Activated T-cell treated with anti-CD3 and anti-CD28 coated beads, Interleukin-2, amount 50 U/mL, for 4 hours (primary cell): ENCODE results near the gene NME7. TPM values are rescaled to one million over a fixed set of nuclear protein-coding genes. Genes with fewer than 3 reads are reported as not detected.
"Not testable (repeated sequence)": the region's sequence is repeated elsewhere in the genome, so short reads cannot be mapped to it uniquely, and the experiment has no call there.

ENCODE experiments used
- ATAC-seq, 2 donors: fragments of 200-7000 bp; cut with Tn5 transposase; one replicate each; pipeline ENCODE4 v1.10.0; 2021
- DNase-seq: peaks from one replicate; pipeline ENCODE4 v3.0.0-alpha.2; 2020
- H3K27me3 Mint-ChIP-seq: one replicate; pipeline ENCODE4 v1.8.0; 2021; ENCODE audit warnings: low read depth, mixed read lengths
- H3K36me3 Mint-ChIP-seq: one replicate; pipeline ENCODE4 v1.8.0; 2022; ENCODE audit warnings: mixed read lengths; ENCODE audit not compliant: insufficient read depth
- H3K4me1 Mint-ChIP-seq: one replicate; pipeline ENCODE4 v1.8.0; 2021; ENCODE audit warnings: low read depth, mixed read lengths
- H3K4me3 Mint-ChIP-seq: one replicate; pipeline ENCODE4 v1.8.0; 2021; ENCODE audit warnings: mild to moderate bottlenecking, moderate library complexity, mixed read lengths
- H3K9me3 Mint-ChIP-seq: one replicate; pipeline ENCODE4 v1.8.0; 2021; ENCODE audit warnings: mixed read lengths
- total RNA-seq, 3 donors: library from RNA; stranded (reverse); gene quantifications; one replicate each; pipeline ENCODE4 v1.2.1, GENCODE V29; 2021

NME7 gene
- total RNA-seq, 3 donors from 2014 or later: 9.0 to 18.5 (median 11.7) TPM

- H3K4me3 Mint-ChIP-seq: no peak overlapping the region
Measured at GRCh38 chr1:169305948-169306347, 61.6 kb downstream of the NME7 start.

GRCh38 chr1:169305356-169305755 lies 62.2 kb downstream of the NME7 start:
- peaks cover 43% of the 10 kb centered on the region for H3K36me3 Mint-ChIP-seq
- DNase-seq (no peak), ATAC-seq (no peak)
- peaks cover 3% of the 10 kb centered on the region for H3K9me3 Mint-ChIP-seq
- H3K4me3 Mint-ChIP-seq: no peak overlapping the region
- no peaks in the 10 kb centered on the region for H3K27me3 Mint-ChIP-seq
- H3K4me1 Mint-ChIP-seq: peaks cover 8% of the 10 kb centered on the region

More at GRCh38 chr1:169305948-169306347, 61.6 kb downstream of the NME7 start:
- H3K36me3 Mint-ChIP-seq: peaks cover 41% of the 10 kb centered on the region
- DNase-seq (no peak), ATAC-seq (no peak)
- peaks cover 3% of the 10 kb centered on the region for H3K9me3 Mint-ChIP-seq
- peaks cover 8% of the 10 kb centered on the region for H3K4me1 Mint-ChIP-seq
- no peaks in the 10 kb centered on the region for H3K27me3 Mint-ChIP-seq

- H3K27me3 Mint-ChIP-seq: no peaks in the 10 kb centered on the region
- H3K36me3 Mint-ChIP-seq: peaks cover 36% of the 10 kb centered on the region
- no peaks in the 10 kb centered on the region for H3K4me1 Mint-ChIP-seq
- ATAC-seq: no peak
- no peak for DNase-seq
- H3K9me3 Mint-ChIP-seq: peaks cover 3% of the 10 kb centered on the region
- no peak overlapping the region for H3K4me3 Mint-ChIP-seq
Measured at GRCh38 chr1:169300854-169301253, 66.7 kb downstream of the NME7 start.

- no peak for DNase-seq
Measured at GRCh38 chr1:169298441-169298840, 69.2 kb downstream of the NME7 start.

GRCh38 chr1:169295846-169296245 lies 71.8 kb downstream of the NME7 start:
- no peaks in the 10 kb centered on the region for H3K4me1 Mint-ChIP-seq
- H3K36me3 Mint-ChIP-seq: peaks cover 35% of the 10 kb centered on the region
- DNase-seq: no peak
- H3K27me3 Mint-ChIP-seq: no peaks in the 10 kb centered on the region
- no peak overlapping the region for H3K4me3 Mint-ChIP-seq
- ATAC-seq: no peak
- H3K9me3 Mint-ChIP-seq: no peaks in the 10 kb centered on the region

More at GRCh38 chr1:169298441-169298840, 69.2 kb downstream of the NME7 start:
- Mint-ChIP-seq H3K27me3 (no peaks in the 10 kb centered on the region), H3K4me3 (no peak overlapping the region), H3K36me3 (peaks cover 35% of the 10 kb centered on the region), H3K9me3 (peaks cover 3% of the 10 kb centered on the region), H3K4me1 (no peaks in the 10 kb centered on the region)
- no peak for ATAC-seq

- Mint-ChIP-seq H3K4me3 (no peak overlapping the region), H3K4me1 (no peaks in the 10 kb centered on the region), H3K27me3 (no peaks in the 10 kb centered on the region), H3K36me3 (peaks cover 38% of the 10 kb centered on the region), H3K9me3 (no peaks in the 10 kb centered on the region)
- DNase-seq (no peak), ATAC-seq (no peak)
Measured at GRCh38 chr1:169295425-169295824, 72.2 kb downstream of the NME7 start.

GRCh38 chr1:169289016-169289415 lies 78.6 kb downstream of the NME7 start:
- peaks cover 35% of the 10 kb centered on the region for H3K36me3 Mint-ChIP-seq
- no peaks in the 10 kb centered on the region for H3K4me1 Mint-ChIP-seq
- peaks cover 8% of the 10 kb centered on the region for H3K9me3 Mint-ChIP-seq
- H3K4me3 Mint-ChIP-seq: no peak overlapping the region
- DNase-seq (no peak), ATAC-seq (no peak)
- no peaks in the 10 kb centered on the region for H3K27me3 Mint-ChIP-seq

GRCh38 chr1:169288011-169288414 lies 79.6 kb downstream of the NME7 start:
- peaks cover 39% of the 10 kb centered on the region for H3K36me3 Mint-ChIP-seq
- ATAC-seq: no peak
- no peaks in the 10 kb centered on the region for H3K4me1 Mint-ChIP-seq
- DNase-seq: no peak
- peaks cover 15% of the 10 kb centered on the region for H3K9me3 Mint-ChIP-seq
- H3K27me3 Mint-ChIP-seq: no peaks in the 10 kb centered on the region
- no peak overlapping the region for H3K4me3 Mint-ChIP-seq

GRCh38 chr1:169287280-169287679 lies 80.3 kb downstream of the NME7 start:
- Mint-ChIP-seq H3K36me3 (peaks cover 37% of the 10 kb centered on the region), H3K4me1 (no peaks in the 10 kb centered on the region), H3K4me3 (no peak overlapping the region)

GRCh38 chr1:169281562-169281961 lies 86.0 kb downstream of the NME7 start:
- Mint-ChIP-seq H3K9me3 (peaks cover 52% of the 10 kb centered on the region), H3K36me3 (peaks cover 25% of the 10 kb centered on the region)
- DNase-seq, H3K27me3 Mint-ChIP-seq, H3K4me3 Mint-ChIP-seq, H3K4me1 Mint-ChIP-seq, ATAC-seq: not testable (repeated sequence)

More at GRCh38 chr1:169287280-169287679, 80.3 kb downstream of the NME7 start:
- Mint-ChIP-seq H3K9me3 (peaks cover 20% of the 10 kb centered on the region), H3K27me3 (no peaks in the 10 kb centered on the region)
- DNase-seq (no peak), ATAC-seq (no peak)

GRCh38 chr1:169271098-169271497 lies 96.5 kb downstream of the NME7 start:
- Mint-ChIP-seq H3K4me3 (no peak overlapping the region), H3K9me3 (peaks cover 16% of the 10 kb centered on the region), H3K4me1 (peaks cover 1% of the 10 kb centered on the region), H3K27me3 (no peaks in the 10 kb centered on the region), H3K36me3 (peaks cover 14% of the 10 kb centered on the region)
- ATAC-seq: no peak
- DNase-seq: no peak

GRCh38 chr1:169266133-169266532 lies 101.5 kb downstream of the NME7 start:
- Mint-ChIP-seq H3K4me1 (peaks cover under 1% of the 10 kb centered on the region), H3K4me3 (no peak overlapping the region), H3K9me3 (peaks cover 33% of the 10 kb centered on the region), H3K27me3 (no peaks in the 10 kb centered on the region), H3K36me3 (peaks cover 56% of the 10 kb centered on the region)
- no peak for DNase-seq
- no peak for ATAC-seq

- no peaks in the 10 kb centered on the region for H3K4me1 Mint-ChIP-seq
- no peak for DNase-seq
- H3K9me3 Mint-ChIP-seq: peaks cover 26% of the 10 kb centered on the region
- H3K4me3 Mint-ChIP-seq: no peak overlapping the region
- peaks cover 61% of the 10 kb centered on the region for H3K36me3 Mint-ChIP-seq
- no peak for ATAC-seq
- no peaks in the 10 kb centered on the region for H3K27me3 Mint-ChIP-seq
Measured at GRCh38 chr1:169263059-169263458, 104.5 kb downstream of the NME7 start.

- DNase-seq (no peak), ATAC-seq (no peak)
- Mint-ChIP-seq H3K9me3 (peaks cover 19% of the 10 kb centered on the region), H3K36me3 (peaks cover 59% of the 10 kb centered on the region), H3K4me3 (no peak overlapping the region), H3K27me3 (no peaks in the 10 kb centered on the region), H3K4me1 (no peaks in the 10 kb centered on the region)
Measured at GRCh38 chr1:169261884-169262283, 105.7 kb downstream of the NME7 start.

- H3K9me3 Mint-ChIP-seq: peaks cover 15% of the 10 kb centered on the region
Measured at GRCh38 chr1:169260478-169261151, 107.0 kb downstream of the NME7 start.

More at GRCh38 chr1:169260478-169261151, 107.0 kb downstream of the NME7 start:
- H3K4me1 Mint-ChIP-seq: no peaks in the 10 kb centered on the region
- ATAC-seq (no peak), DNase-seq (no peak)
- no peaks in the 10 kb centered on the region for H3K27me3 Mint-ChIP-seq
- H3K4me3 Mint-ChIP-seq: no peak overlapping the region
- H3K36me3 Mint-ChIP-seq: peaks cover 50% of the 10 kb centered on the region
